Breast epithelium (tissue), 3 donors: ENCODE measurements around the gene DCP1A.

Source experiments
- POLR2AphosphoS5 ChIP-seq, 3 donors: sonication (generic); formaldehyde crosslinking; IDR thresholded peaks; one replicate each; pipeline ENCODE4 v1.6.1; 2017; ENCODE audit warnings: antibody characterized with exemption in 3 of 3
- TF ChIP-seq, protein P1 (sequence below), 3 donors: fragments of 450-650 bp; IDR thresholded peaks; one replicate each; pipeline ENCODE4 v1.5.1; 2016 to 2017; ENCODE audit warnings: antibody characterized with exemption in 3 of 3, mild to moderate bottlenecking in 3 of 3, moderate library complexity in 3 of 3

DNA sequence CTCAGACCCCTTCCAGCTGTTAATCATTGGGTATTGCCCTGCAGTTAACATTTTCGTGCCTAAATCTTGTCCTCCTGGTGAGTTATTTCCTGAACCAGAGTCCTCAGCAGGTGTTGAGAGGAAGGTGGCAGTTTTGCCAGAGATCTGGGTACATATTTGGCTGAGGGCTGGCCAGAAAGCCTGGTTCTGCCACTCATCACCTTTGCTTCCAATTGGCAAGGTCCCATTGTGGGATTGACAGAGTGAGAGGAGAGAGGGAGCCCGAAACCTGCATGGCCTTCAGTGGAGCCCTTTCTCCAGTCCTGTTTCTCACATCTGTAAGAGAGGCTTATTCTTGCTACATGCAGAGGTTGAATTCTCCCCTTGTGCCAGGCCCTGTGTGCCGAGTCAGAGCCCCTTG lies 82.6 kb downstream of the DCP1A start:
- TF ChIP-seq, protein P1, sequence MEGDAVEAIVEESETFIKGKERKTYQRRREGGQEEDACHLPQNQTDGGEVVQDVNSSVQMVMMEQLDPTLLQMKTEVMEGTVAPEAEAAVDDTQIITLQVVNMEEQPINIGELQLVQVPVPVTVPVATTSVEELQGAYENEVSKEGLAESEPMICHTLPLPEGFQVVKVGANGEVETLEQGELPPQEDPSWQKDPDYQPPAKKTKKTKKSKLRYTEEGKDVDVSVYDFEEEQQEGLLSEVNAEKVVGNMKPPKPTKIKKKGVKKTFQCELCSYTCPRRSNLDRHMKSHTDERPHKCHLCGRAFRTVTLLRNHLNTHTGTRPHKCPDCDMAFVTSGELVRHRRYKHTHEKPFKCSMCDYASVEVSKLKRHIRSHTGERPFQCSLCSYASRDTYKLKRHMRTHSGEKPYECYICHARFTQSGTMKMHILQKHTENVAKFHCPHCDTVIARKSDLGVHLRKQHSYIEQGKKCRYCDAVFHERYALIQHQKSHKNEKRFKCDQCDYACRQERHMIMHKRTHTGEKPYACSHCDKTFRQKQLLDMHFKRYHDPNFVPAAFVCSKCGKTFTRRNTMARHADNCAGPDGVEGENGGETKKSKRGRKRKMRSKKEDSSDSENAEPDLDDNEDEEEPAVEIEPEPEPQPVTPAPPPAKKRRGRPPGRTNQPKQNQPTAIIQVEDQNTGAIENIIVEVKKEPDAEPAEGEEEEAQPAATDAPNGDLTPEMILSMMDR (IDR thresholded peaks at IDR 0.05) = no peak
- TF ChIP-seq POLR2AphosphoS5 (IDR thresholded peaks at IDR 0.05) = no peak
